GM18520 (cell line): Measurements from ENCODE around the gene JAKMIP2.

Source experiments
- ATAC-seq: cut with Tn5 transposase; IDR thresholded peaks from one replicate; pipeline ENCODE4 v1.9.1; 2021; ENCODE audit not compliant: unreplicated experiment

The JAKMIP2 gene

DNA sequence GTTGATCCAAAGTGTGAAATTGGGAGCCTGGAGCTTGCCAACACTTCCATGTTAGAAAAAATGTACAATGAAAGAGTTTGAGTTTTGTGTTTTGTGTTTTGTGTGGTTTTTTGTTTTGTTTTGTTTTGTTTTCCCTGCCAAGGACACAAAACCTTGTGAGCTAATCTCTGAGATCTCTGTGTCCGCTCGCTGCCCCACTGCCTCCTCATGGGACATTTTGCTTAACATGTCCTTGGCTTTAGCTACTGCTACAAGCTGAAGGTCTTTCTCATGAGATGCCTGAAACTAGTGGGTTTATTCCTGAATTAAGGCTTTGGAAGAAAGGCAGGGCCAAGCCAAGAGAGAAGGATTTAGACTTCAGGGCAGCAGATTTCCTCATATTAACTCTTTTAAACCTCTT lies 7.3 kb upstream of the JAKMIP2 start:
- no peak for ATAC-seq

DNA sequence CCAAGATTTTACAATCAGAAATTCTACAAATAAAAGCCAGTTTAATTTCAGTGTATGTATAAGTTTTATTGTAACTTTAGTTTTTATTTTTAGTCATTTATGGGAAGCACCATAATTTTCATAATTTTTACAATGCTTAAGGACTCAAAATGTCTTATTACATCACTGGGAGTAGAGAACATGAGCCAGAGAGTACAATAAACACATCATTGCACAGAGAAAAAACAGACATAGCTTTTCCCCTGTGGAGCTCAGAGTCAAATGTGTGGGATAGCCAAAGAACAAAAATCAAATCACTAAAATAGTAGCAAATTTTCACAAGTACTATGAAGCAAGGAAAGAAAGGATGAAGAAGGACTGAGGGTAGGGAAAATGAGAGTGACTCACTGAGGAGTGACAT lies 5.5 kb upstream of the JAKMIP2 start:
- no peak for ATAC-seq

DNA sequence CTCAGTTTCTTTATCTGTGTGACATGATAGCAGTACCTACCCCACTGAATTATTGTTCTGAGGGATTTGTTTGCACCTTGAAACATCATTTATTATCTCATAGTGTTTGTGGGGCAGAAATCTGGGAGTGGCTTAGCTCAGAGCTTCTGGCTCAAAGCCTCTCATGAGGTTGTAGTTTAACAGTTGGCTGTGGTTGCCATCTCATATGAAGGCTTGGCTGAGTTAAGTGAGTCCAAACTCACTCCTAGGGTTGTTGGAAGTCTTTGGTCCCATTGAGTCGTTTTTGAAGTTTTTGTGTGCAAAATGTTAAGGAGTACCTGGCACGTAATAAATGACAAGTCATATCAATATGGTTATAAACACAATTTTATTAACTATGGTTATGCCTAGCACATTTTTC lies 3.6 kb upstream of the JAKMIP2 start:
- no peak for ATAC-seq

DNA sequence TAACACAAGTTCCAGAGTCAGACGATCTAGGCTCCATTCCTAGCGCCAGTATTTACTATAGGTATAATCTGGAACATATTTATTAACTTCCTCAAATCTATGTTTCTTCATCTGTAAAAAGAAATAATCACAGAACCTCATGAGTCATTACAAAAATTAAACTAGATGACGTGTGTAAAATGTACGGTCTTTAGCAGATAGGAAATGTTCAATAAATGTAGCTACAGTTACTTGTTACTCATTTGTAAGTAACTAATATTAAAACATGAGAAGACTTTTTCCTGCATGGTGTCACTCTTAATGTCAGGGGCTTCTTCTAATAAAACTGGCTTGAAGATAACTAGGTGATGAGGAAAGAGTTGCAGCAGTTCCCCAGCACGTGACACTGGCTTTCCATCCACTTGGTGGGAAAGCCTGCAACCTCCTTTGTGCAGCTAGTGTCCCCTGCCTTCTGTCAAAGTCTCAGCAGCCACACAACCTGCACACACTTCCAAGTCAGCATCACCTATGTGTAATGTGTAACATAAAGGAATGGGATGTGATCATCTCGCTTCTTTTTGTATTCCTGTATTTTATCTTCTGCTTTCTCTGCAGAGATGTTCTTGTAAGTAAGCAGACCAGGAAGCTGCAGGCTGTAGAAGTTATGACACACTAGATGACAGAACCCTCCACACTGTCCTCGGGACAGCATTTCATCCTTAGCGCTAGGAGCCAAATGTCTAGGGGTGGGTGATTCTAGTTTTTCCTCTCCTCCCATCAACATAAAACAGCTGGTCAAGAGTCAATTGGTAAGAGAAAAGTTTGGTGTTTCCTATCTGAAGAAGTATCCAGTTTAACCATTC lies 1.8 kb upstream of the JAKMIP2 start:
- no peak for ATAC-seq

DNA sequence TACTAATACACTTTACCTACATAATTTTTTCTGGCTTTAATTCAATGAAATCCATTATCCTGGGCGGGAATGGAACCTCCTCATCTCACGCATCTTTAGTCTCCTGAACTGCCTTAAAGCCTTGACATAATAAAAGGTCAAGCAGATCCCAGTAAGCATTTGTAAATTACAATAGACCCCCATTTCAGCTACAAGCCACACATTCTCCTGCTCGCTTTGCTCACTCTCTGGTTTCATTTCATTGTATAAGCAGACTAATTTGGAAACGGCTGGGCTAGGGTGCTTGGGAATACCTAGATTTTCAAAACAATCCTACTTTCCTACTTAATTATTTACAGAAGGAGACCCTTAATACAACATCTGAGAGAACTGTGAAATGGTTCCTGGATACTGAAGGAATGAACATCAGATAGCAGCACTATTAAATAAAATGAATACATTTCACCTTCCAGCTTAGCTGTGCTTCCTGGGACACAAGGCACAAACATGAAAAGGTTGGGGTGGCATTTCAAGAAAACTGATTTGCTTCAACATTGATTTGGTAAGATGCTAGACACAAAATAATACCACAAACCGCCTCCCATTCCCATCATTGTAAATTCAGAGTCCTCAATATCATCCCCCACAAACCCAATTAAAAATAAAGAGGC lies 1.5 kb downstream of the JAKMIP2 start:
- no peak for ATAC-seq

DNA sequence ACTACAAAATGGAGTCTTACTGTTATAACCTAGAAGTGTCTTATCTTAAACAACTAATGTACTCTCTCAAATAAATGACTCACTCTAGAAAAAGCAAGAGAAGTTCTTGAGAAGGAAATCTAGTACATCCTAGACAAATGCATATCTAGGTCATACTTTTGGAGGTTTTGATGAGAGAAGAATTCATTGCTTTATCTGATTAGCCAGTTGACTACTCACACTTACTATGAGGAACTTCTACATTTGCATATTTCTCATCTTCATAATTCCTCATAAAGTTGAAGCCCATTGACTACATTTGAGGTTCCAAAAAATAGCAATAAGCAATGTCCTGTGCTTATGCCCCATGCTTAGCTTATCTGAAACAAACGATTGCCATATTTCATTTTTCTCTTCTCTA lies 2.8 kb downstream of the JAKMIP2 start:
- no peak for ATAC-seq

DNA sequence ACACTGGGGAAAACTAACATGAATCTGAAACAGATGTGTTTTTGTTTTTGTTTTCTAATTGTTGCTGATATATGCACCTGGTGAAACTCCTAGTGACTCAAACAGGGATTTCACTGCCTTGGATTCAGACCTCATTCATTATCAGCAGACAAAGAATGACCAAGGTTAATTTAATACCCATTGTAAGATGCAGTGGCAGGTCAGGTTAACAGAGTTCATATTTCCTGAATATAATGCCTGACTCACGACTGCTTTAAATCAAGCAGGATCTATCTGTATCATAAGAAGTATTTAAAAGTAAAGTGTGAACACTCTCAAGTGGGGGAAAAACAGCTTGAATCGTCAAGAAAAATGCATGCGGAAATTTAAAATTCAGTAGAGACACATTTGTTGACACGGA lies 5.5 kb downstream of the JAKMIP2 start:
- no peak for ATAC-seq

DNA sequence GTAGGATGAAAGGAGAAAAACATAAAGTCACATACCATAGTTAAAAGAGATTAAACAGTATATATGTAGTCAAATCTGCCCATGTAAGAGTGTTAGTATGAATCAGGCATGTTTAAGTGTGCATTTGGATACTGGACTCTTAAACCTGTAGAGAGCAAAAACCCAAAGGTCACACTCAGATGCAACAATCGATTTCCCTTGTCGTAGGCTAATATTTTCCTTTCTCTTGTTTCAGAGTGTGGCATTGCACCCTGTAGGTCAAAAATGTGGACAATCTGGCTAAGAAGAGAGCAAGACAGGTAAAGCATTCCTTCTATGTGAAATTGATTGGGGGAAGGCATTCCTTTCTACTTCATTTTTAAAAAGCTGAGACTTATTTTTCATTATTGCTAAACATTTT lies 8.9 kb downstream of the JAKMIP2 start:
- ATAC-seq: no peak

DNA sequence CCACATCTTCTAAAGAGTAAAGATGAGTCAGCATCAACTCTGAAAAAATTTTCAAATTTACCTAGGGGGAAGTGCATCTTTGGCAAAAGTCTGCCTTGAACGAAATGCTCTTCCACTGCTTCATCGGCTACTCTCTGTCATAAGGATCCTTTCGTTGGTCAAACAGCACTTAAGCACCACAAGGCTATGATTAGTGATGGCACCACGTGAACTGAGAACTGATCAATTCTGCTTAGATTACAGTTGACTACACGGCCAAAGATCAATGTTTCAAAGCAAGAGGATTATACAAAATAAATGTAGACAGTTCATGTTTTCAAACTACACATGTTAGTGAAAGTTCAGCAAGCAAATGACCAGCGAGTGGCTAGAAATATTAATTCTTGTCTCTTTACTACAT lies 9.4 kb downstream of the JAKMIP2 start:
- no peak for ATAC-seq

DNA sequence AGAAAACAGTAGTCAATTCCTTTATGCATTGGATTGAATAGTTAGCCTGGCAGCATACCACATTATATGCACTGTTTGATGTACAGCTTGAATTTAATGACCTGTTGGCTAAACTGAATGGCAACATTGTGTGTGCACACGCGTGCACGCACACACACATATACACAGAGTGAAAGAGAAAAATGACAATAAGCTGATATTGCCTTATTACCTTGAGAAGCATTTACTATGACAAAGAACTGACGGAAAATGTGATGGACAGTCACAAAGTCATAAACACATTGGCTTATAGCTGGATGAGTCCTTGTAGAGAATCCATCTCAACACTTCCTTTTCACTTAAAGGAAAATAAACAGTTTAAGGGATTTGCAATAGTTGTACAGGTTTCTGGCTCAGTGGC lies 15.5 kb downstream of the JAKMIP2 start:
- no peak for ATAC-seq

DNA sequence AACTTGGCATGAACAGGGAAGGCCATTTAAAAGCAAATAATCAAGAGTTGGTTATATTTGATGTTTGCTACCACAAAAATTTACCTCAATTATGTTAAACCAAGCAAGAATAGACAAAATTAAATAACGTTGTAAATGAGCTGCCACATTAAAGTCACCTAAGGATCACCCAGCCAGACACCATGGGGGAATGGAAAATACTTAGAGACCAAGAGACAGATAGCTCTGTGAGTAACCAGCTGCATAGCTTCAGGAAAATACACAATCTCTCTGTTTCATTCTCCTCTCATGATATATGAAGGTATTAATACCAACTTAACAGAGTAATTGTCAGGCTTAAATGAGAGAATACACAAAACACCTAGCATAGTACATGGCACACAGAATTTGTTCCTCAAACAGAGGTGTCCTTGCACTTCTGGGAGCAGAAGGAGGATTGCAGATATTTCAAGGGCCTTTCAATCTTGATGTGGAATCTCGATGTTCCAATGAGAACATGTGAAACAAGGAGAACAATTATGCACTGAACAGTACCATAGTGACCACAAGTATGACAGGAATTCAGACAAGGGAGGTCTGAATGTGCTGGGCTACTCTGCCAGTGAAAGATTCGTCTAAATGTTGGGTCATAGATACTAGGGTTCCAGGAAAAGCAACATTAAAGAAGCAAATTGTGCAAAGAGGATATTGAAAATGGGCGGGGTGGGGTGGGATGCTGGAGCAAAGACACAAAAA lies 18.6 kb downstream of the JAKMIP2 start:
- no peak for ATAC-seq

DNA sequence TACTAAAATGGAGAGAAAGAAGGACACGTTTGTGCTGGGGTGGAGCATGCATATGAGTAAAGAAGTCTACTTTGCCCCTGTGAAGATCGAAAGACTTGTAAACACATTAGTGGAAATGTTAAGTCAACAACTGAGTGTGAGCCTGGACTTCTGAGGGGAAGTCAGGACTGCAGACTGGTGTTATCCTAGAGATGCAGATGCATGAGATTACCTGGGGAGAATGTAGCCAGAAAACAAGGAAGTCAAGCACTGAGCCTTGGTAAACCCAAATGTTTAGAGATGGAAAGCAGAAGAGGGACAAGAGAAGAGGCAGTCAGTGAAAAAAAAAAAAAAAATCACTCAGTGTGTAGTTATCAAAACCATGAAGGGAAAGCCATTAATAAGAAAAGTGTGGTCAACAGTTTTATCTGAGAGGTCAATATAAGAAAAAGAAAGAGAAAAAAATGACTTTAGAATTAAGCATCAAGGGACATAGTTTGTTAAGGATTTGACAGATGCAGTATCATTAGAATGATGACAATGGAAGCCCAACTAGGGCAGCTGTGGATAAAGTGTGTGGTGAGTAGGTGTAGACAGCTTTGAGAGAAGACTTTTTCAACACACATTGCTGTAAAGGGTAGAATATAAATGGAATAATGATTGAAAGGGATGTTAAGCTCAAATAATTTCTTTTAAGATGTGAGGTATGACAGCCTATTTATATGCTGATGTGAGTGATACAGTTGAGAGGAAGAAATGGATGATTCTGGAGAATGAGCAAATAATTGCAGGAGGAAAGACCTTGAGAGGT lies 22.2 kb downstream of the JAKMIP2 start:
- ATAC-seq: no peak

DNA sequence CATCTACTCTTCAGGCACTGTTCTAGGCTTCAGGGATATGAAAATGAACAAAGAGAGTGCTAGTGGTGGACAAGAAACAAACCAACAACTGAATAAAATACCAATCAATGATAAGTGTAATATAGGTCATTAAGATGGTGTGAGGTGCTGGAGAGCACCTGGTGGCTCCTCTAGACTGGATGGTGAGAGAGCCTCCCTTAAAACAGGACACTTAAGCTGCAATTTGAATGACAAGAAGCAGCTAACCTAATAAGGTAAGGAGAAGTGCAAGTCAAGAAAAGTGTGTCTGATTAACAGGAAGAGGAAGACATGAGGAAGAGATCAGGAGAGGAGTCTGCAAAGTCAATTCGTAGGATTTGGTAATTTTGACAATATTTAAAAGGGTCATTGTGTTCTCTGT lies 23.1 kb downstream of the JAKMIP2 start:
- ATAC-seq: no peak

DNA sequence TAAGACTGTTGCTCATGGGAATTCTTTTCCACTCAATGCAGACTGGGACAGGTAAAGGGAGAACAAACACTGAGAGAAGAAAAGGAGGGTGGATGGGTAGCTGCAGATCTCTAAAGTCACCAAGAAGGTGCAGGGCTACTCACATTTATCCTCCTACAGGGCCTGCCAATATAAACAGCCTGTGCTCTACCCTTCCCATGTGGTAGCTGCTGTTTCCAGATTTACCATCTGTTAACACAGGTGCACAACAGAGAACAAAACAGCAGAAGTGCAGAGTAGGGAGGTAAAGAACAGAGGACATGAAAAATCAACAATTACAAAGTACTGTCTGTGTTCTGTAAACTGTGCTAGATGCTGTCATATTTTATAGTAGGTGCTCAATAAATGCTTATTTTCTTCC lies 26.0 kb downstream of the JAKMIP2 start:
- no peak for ATAC-seq

DNA sequence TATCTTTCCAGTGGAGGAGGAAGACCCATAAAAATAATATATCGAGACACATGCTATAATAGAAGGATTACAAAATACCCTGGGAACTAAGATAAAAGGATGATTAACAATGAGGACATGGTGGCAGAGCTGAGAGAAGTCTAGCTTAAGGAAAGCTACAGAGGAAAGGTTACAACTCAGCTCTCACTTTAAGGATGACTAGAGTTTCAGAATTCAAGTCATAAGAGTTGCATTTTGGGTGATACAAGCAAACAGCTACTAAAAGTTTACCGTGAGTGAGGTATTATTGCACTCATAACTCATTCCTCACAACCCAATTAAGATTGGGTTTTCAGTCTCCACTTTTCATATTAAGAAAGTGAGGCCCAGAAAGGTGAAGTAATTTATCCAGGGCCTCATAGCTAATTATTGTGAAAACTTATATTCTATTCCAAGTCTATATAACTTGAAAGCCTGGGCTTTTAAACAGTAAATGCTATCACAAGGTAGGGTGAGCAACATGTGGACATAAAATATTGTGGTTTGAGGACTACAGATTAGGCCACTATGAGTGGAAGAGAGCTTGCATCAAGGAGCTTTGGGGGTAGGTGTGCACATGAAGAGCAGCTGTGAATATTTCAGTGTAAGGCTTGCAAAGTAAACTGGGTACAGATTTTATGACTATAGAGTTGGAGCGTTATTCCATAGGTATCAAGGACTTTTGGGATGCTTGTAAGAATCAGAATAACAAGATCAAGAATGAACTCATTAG lies 28.0 kb downstream of the JAKMIP2 start:
- no peak for ATAC-seq

DNA sequence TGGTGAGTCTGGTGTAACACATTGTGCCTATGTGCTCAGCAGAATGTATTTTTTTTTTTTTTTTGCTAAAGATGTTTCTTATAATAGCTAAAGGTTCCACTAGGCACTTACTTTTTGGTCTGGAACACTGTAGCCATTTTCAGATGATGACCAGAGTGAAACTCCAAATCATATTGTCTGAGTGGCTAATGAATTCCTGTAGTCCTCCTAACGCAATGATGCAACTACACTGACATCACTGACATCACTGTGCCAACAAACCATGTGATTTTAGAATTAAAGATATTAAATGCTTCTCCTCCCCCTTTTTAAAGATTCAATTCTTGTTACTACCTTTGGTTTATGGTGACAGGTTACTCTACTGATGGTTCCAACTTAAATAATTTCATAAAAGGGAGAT lies 28.8 kb downstream of the JAKMIP2 start:
- ATAC-seq: no peak

DNA sequence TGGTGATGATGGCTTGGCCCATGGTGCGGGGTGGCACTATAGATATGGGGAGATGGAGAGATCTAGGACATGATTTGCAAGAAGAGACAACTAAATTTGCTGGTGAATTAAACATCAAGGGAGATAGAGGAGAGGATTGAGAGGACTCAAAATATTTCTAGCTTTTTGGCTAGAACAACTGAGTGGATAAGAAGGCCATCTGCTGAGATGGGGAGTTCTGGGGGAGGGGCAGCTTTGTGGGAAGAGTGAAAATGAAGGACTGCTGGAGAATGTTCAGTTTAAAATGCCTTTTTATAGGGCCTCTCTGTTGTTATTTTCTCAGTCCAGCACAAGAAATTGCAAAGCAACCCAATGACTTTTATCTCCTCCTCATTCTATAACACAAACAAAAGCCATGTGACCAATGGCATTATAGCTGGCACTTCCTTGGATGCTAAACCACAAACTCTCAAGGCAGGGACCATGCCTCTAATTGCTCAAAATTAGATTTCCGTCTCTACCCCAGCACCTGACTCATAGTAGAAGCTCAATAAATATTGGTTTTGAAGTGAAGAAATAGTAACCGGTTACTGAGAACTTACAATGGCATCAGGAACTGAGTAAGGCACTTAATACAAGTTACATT lies 29.8 kb downstream of the JAKMIP2 start:
- no peak for ATAC-seq

DNA sequence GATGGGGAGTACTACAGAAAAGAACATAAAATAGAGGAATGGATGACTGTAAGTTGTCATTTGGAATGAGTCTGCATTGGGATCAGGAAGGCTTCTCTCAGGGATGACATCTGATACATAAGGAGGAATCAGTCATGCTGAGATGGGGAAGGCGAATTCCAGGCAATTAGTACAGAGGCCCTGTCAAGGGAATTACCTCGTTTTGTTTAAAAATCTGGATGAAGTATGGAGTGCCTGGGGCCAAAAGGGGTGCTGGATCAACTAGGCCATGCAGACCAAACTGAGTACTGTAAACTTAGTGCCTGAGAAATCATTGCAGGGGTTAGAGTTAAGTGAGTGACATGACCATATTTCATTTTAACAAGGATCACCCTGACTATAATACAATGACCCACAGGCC lies 30.5 kb downstream of the JAKMIP2 start:
- ATAC-seq: no peak

DNA sequence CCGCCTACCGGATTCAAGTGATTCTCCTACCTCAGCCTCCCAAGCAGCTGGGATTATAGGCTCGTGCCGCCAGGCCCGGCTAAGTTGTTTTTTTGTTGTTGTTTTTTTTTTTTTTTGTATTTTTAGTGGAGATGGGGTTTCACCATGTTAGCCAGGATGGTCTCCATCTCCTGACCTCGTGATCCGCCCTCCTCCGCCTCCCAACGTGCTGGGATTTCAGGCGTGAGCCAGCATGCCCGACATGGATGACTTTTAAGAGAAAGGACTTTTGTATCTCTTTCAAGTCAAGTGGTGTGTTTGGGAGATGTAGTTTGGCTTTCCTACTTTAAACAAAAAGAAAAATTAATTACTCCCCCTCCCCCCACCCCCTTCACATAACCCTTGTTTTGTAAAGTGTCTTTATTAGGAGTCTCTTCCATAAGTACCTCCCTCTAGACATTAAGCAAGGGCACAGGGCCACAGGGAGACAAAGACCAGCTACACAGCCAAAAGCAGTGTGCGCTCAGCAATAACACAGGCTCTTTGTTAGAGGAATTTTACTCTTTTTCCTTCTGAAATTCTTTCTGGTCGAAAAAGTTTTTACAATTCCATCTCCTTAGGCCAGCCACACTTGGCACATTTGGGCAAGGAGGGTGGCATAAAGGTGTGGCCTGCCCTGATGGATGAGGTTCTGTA lies 31.2 kb downstream of the JAKMIP2 start:
- no peak for ATAC-seq

DNA sequence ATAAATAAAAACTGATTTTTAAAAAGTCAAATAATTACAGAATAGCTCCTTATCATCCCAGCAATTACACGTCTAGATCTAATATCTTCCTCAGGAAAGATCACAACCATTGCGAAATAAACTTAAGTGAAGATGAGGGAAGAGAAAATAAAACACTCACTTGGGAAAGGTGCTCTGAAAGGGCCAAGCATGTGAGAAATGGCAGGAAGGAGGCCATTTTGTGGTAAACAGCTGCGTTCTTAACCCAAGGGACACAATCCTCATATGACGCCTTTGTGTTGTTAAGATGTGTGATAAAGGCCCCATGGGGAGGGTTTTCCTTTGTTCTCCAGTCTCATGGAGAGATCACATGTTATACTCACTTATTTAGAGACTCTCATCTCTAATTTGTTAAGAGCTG lies 32.5 kb downstream of the JAKMIP2 start:
- no peak for ATAC-seq
